ENCODE data around the gene METTL5. TPM values are rescaled to one million over a fixed set of nuclear protein-coding genes. Genes with fewer than 3 reads are reported as not detected.

METTL5 gene
- total RNA-seq, 1 donor from 2014 or later, result 22.1 TPM

DNA sequence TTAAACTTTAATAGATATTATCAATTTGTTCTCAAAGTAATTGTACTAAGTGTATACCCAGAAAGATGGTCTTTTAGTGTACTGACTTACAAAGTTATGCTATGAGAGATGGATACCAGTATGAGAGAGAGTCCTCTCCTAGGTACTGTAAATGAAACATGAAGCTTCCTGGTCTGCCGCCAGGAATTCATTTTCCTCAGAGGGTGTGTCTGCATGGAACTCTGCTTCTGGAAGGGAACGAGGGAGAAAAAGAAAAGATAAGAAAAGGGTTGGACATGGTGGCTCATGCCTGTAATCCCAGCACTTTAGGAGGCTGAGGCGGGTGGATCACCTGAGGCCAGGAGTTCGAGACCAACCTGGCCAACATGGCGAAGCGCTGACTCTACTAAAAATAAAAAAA lies 28.3 kb downstream of the METTL5 start:
- H3K4me3 ChIP-seq, result no peak overlapping the region
- no peaks in the 10 kb centered on the region for H3K9me3 ChIP-seq
- peaks cover 19% of the 10 kb centered on the region for H3K4me1 ChIP-seq
- H3K27ac ChIP-seq, result no peak overlapping the region
- H3K27me3 ChIP-seq, result no peaks in the 10 kb centered on the region
- TF ChIP-seq POLR2A (IDR thresholded peaks at IDR 0.05) (no peak), POLR2AphosphoS5 (IDR thresholded peaks at IDR 0.05; ENCODE audit: insufficient read depth in 1 of 2, low read depth in 1 of 2) (no peak)
- TF ChIP-seq, protein P1, sequence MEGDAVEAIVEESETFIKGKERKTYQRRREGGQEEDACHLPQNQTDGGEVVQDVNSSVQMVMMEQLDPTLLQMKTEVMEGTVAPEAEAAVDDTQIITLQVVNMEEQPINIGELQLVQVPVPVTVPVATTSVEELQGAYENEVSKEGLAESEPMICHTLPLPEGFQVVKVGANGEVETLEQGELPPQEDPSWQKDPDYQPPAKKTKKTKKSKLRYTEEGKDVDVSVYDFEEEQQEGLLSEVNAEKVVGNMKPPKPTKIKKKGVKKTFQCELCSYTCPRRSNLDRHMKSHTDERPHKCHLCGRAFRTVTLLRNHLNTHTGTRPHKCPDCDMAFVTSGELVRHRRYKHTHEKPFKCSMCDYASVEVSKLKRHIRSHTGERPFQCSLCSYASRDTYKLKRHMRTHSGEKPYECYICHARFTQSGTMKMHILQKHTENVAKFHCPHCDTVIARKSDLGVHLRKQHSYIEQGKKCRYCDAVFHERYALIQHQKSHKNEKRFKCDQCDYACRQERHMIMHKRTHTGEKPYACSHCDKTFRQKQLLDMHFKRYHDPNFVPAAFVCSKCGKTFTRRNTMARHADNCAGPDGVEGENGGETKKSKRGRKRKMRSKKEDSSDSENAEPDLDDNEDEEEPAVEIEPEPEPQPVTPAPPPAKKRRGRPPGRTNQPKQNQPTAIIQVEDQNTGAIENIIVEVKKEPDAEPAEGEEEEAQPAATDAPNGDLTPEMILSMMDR (IDR thresholded peaks at IDR 0.05), result no peak
- H3K36me3 ChIP-seq, result no peaks in the 10 kb centered on the region
- intact Hi-C loops (cut with DNase I), result no loop called here
- DNase-seq (ENCODE audit: extremely low spot score in 2 of 2), result no peak

DNA sequence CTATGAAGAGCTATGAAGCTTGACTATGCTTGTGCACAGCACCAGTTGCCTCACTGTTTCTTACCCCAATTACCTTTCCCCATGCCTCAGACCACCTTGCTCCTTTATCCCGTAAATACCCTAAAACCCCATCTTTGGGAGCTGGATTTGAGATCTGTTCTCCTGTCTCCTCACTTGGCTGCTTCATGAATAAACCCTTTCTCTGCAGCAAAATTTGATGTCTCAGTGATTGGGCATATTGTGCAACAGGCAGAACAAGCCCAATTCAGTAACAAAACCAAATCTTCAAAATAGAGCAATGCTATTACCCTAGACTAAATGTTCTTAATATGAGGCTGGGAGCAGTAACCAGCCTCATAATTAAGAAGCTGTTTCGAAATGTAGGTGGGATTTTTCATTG lies 29.5 kb downstream of the METTL5 start:
- no peak for DNase-seq (ENCODE audit: extremely low spot score in 2 of 2)
- H3K9me3 ChIP-seq, result no peaks in the 10 kb centered on the region
- no peak for TF ChIP-seq POLR2AphosphoS5 (IDR thresholded peaks at IDR 0.05; ENCODE audit: insufficient read depth in 1 of 2, low read depth in 1 of 2)
- no peak for TF ChIP-seq POLR2A (IDR thresholded peaks at IDR 0.05)
- TF ChIP-seq, protein P1 (IDR thresholded peaks at IDR 0.05), result no peak
- intact Hi-C loops (cut with DNase I), result no loop called here
- peaks cover 9% of the 10 kb centered on the region for H3K4me1 ChIP-seq
- no peaks in the 10 kb centered on the region for H3K27me3 ChIP-seq
- H3K27ac ChIP-seq, result no peak overlapping the region
- no peaks in the 10 kb centered on the region for H3K36me3 ChIP-seq
- H3K4me3 ChIP-seq, result no peak overlapping the region

DNA sequence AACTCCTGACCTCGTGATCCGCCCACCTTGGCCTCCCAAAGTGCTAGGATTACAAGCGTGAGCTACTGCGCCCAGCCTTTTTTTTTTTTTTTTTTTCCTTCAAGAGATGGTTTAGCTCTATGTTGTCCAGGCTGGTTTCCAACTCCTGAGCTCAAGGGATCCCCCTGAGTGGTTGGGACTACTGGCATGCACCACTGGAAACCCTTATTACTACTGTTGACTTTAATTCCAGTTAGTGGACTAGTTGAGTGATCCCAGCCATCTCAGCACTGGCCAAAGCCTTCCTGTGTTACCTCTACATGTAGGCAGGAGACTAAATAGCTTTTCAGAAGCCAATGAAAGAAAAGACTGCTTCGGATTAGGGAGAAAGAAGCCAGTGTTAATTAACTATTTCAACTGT lies 34.1 kb downstream of the METTL5 start:
- Histone ChIP-seq H3K27ac (no peak overlapping the region), H3K27me3 (no peaks in the 10 kb centered on the region), H3K4me1 (peaks cover 4% of the 10 kb centered on the region), H3K9me3 (no peaks in the 10 kb centered on the region), H3K4me3 (no peak overlapping the region), H3K36me3 (no peaks in the 10 kb centered on the region)
- intact Hi-C loops (cut with DNase I), result no loop called here
- no peak for DNase-seq (ENCODE audit: extremely low spot score in 2 of 2)
- no peak for TF ChIP-seq POLR2A (IDR thresholded peaks at IDR 0.05)
- TF ChIP-seq, protein P1 (IDR thresholded peaks at IDR 0.05), result no peak
- TF ChIP-seq POLR2AphosphoS5 (IDR thresholded peaks at IDR 0.05; ENCODE audit: insufficient read depth in 1 of 2, low read depth in 1 of 2), result no peak

DNA sequence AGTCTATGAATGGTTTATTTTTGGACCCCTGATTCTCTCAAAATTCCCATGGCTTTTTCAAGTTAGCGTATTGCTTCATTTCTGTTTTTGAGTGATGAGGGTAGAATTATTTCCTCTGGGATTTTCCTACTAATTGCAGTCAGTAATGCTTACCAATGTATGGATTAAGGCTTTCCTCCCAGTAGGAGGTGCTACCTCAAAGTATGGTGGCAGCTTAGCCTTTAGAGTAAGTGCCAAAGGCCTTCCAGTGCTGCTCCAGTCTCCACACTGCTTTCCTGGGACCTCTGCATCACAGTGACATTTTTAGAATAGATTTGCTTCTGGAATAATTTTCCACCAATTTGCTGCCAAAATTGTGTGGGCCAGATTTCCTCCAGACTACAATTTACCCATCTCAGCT lies 42.2 kb downstream of the METTL5 start:
- Histone ChIP-seq H3K4me3 (no peak overlapping the region), H3K36me3 (no peaks in the 10 kb centered on the region), H3K4me1 (no peaks in the 10 kb centered on the region), H3K27ac (no peak overlapping the region), H3K27me3 (no peaks in the 10 kb centered on the region), H3K9me3 (no peaks in the 10 kb centered on the region)
- intact Hi-C loops (cut with DNase I), result no loop called here
- TF ChIP-seq POLR2AphosphoS5 (IDR thresholded peaks at IDR 0.05; ENCODE audit: insufficient read depth in 1 of 2, low read depth in 1 of 2), result no peak
- TF ChIP-seq, protein P1 (IDR thresholded peaks at IDR 0.05), result no peak
- no peak for TF ChIP-seq POLR2A (IDR thresholded peaks at IDR 0.05)
- DNase-seq (ENCODE audit: extremely low spot score in 2 of 2), result no peak

DNA sequence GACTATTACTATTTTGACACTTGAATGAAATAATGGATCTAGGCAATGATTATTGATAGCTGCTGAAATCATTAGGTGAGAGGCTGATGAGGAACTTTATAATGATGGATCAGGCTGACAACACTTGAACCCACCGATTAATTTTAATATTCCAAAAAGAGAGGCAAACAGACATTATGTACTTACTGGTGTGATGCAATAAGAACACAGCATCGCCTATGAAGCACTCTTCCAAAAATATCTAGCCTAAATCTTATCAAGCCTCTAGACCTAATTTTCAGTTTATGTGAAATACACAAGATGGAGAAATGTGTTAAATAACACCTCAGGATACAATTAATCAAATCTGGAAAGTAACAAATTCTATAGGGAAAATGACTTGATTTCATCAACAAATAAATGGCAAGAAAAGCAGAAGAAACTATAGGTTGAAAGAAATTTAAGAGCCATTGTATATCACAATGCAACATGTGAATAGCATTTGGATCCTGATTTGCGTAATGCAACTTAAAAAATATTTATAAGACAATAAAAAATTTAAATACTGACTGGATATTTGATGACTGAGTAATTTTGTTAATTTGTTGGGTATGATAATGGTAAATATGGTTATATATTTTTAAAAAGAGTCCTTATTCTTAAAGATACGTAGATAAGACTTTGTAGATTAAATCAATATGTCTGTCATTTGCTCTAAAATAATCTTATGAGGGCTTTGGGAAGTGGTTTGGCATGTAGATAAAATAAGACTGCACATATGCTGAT lies 43.3 kb downstream of the METTL5 start:
- H3K4me1 ChIP-seq, result peaks cover 2% of the 10 kb centered on the region
- H3K9me3 ChIP-seq, result no peaks in the 10 kb centered on the region
- intact Hi-C loops (cut with DNase I), result no loop called here
- H3K4me3 ChIP-seq, result no peak overlapping the region
- H3K36me3 ChIP-seq, result no peaks in the 10 kb centered on the region
- H3K27ac ChIP-seq, result no peak overlapping the region
- no peak for TF ChIP-seq POLR2AphosphoS5 (IDR thresholded peaks at IDR 0.05; ENCODE audit: insufficient read depth in 1 of 2, low read depth in 1 of 2)
- TF ChIP-seq POLR2A (IDR thresholded peaks at IDR 0.05), result no peak
- TF ChIP-seq, protein P1 (IDR thresholded peaks at IDR 0.05), result no peak
- H3K27me3 ChIP-seq, result no peaks in the 10 kb centered on the region
- DNase-seq (ENCODE audit: extremely low spot score in 2 of 2), result no peak

Measured in vagina (tissue), 2 donors.